Naive thymus-derived CD4-positive, alpha-beta T cell (primary cell): ENCODE data around the gene PDGFD. TPM values are rescaled to one million over a fixed set of nuclear protein-coding genes. Genes with fewer than 3 reads are reported as not detected.

Source experiments
- ATAC-seq: fragments of 150-1000 bp; cut with Tn5 transposase; 2 replicates; pipeline ENCODE4 v1.10.0; 2021; ENCODE audit warnings: mild to moderate bottlenecking, moderate library complexity
- CTCF ChIA-PET: fragments of 350-600 bp; sonication (Branson Sonifier 250); formaldehyde crosslinking; loops from one replicate; lab custom pipeline; 2021; ENCODE audit warnings: antibody characterized with exemption; lab: Charles Lee
- POLR2A ChIA-PET: fragments of 350-600 bp; sonication (Branson Sonifier 250); formaldehyde crosslinking; loops from one replicate; lab custom pipeline; 2021; ENCODE audit warnings: antibody characterized with exemption, inconsistent platforms; lab: Charles Lee
- DNase-seq, 9 donors: peaks; one replicate each; pipeline versions ENCODE4 v3.0.0 to v3.0.0-alpha.2; 2020 to 2022; ENCODE audit warnings: mixed read lengths in 1 of 9
- H3K27ac ChIP-seq: one replicate; pipeline ENCODE4 v1.7.0; 2013; ENCODE audit warnings: mild to moderate bottlenecking, low read depth, low read length, moderate library complexity
- H3K27me3 ChIP-seq, 2 donors: one replicate each; pipeline ENCODE4 v1.7.0; 2013; ENCODE audit warnings: low read length in 2 of 2, mild to moderate bottlenecking in 2 of 2, moderate library complexity in 2 of 2; ENCODE audit not compliant: control insufficient read depth in 2 of 2, insufficient read depth in 2 of 2
- H3K36me3 ChIP-seq, 3 experiments: 1 replicate in 2 of 3; 2 replicates in 1 of 3; pipeline ENCODE4 v1.7.0; 2013; ENCODE audit warnings: low read length in 3 of 3, mild to moderate bottlenecking in 3 of 3, moderate library complexity in 1 of 3; ENCODE audit not compliant: insufficient read depth in 3 of 3, control insufficient read depth in 2 of 3
- H3K4me1 ChIP-seq, 2 donors: one replicate each; pipeline ENCODE4 v1.7.0; 2013; ENCODE audit warnings: low read length in 2 of 2, mild to moderate bottlenecking in 2 of 2, moderate library complexity in 1 of 2; ENCODE audit not compliant: control insufficient read depth in 2 of 2, insufficient read depth in 2 of 2
- H3K4me3 ChIP-seq: 2 replicates; pipeline ENCODE4 v1.7.0; 2013; ENCODE audit warnings: mild to moderate bottlenecking, low read length
- H3K9me3 ChIP-seq, 3 experiments: 1 replicate in 2 of 3; 2 replicates in 1 of 3; pipeline ENCODE4 v1.7.0; 2013; ENCODE audit warnings: low read length in 3 of 3; ENCODE audit not compliant: control insufficient read depth in 2 of 3
- H3K27ac Mint-ChIP-seq, 9 donors: one replicate each; pipeline ENCODE4 v1.8.0; 2020 to 2022; ENCODE audit warnings: mixed read lengths in 9 of 9, mild to moderate bottlenecking in 8 of 9, moderate library complexity in 5 of 9, inconsistent platforms in 2 of 9
- H3K27me3 Mint-ChIP-seq, 5 donors: one replicate each; pipeline ENCODE4 v1.8.0; 2021 to 2022; ENCODE audit warnings: mixed read lengths in 5 of 5, mild to moderate bottlenecking in 1 of 5
- H3K36me3 Mint-ChIP-seq, 5 donors: one replicate each; pipeline ENCODE4 v1.8.0; 2020 to 2022; ENCODE audit warnings: mixed read lengths in 5 of 5, mild to moderate bottlenecking in 3 of 5, inconsistent platforms in 1 of 5
- H3K4me1 Mint-ChIP-seq, 7 donors: one replicate each; pipeline ENCODE4 v1.8.0; 2020 to 2022; ENCODE audit warnings: mixed read lengths in 7 of 7, mild to moderate bottlenecking in 3 of 7, inconsistent platforms in 1 of 7
- H3K4me3 Mint-ChIP-seq, 10 donors: one replicate each; pipeline ENCODE4 v1.8.0; 2020 to 2022; ENCODE audit warnings: mild to moderate bottlenecking in 10 of 10, mixed read lengths in 10 of 10, moderate library complexity in 6 of 10, inconsistent platforms in 2 of 10
- H3K9me3 Mint-ChIP-seq, 11 donors: one replicate each; pipeline ENCODE4 v1.8.0; 2020 to 2022; ENCODE audit warnings: mixed read lengths in 11 of 11, mild to moderate bottlenecking in 4 of 11, inconsistent platforms in 1 of 11, moderate library complexity in 1 of 11
- intact Hi-C, 2 donors: fragments of 100-400 bp; cut with micrococcal nuclease; formaldehyde crosslinking; loops; one replicate each; pipeline ENCODE4 v1.15.1; 2023
- polyA plus RNA-seq, 2 donors: library from polyadenylated mRNA; unstranded; fragments of 300-500 nt; fragmentation: Illumina TruSeq; gene quantifications; one replicate each; pipeline ENCODE4 v1.2.3, GENCODE V29; 2021
- total RNA-seq, 6 experiments: library from RNA in 5 of 6; stranded (reverse) in 5 of 6; gene quantifications; 1 replicate in 5 of 6; 2 replicates in 1 of 6; pipeline ENCODE4 v1.2.3 and lab custom pipeline; 2021 to 2026

The PDGFD gene
- 1 to 10 TPM in 1 of 5 experiments, under 1 TPM in 1, not detected in 3; 0.40 to 3.6 TPM for total RNA-seq
- under 1 TPM; 0.05 to 0.12 TPM for polyA plus RNA-seq
- not detected for total RNA-seq (lab: John Stamatoyannopoulos, UW)

DNA sequence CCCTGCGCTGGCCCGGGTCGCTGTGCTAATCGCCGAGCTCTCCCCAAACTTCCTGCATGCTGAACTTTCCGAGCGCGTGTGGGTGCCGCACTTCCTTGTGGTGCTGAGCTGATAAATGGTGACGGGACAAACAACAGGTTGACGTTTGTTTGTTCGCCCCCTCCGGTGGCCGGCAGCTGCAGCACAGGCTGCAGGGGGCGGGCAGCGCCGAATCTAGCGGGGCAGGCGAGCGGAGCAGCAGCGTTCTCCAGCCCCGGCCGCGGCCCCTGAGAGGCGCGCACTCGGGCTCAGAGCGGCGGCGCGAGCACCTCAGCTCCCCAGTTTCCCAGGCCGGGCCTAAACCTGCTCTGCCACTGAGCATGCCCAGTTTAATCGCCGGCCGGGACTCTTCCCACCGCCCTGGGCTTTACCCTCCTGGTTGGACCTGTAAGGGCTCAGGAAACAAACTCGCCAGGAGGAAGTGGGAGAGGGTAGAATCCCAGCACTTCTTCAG, at the start of gene PDGFD:
Gene PDGFD, minus strand, starts transcription at position 120 of the 493 bp plus-strand sequence.
- no peaks in the 10 kb centered on the region for H3K27me3 ChIP-seq
- Mint-ChIP-seq H3K4me1 (peaks cover 0 to 13% (median 5%) of the 10 kb centered on the region in 7 donors), H3K36me3 (no peaks in the 10 kb centered on the region), H3K27me3 (peaks cover 18 to 40% (median 34%) of the 10 kb centered on the region in 5 donors), H3K4me3 (peak within 1 kb of the TSS in 6 of 10 donors; percentile 16 to 84 (median 40)), H3K27ac (peak within 1 kb of the TSS in 1 of 9 donors; percentile 56), H3K9me3 (peaks cover 0 to 5% (median 0%) of the 10 kb centered on the region in 11 donors)
- no peak within 1 kb of the TSS for H3K4me3 ChIP-seq
- H3K4me1 ChIP-seq = no peaks in the 10 kb centered on the region
- ChIA-PET CTCF (no interaction called here), POLR2A (no interaction called here)
- H3K9me3 ChIP-seq = no peaks in the 10 kb centered on the region
- peak in 3 of 9 donors; percentile 2 to 22 (median 17) for DNase-seq
- H3K27ac ChIP-seq = no peak within 1 kb of the TSS
- no peaks in the 10 kb centered on the region for H3K36me3 ChIP-seq
- intact Hi-C loops = no loop called here
- ATAC-seq = peak; percentile 88

- H3K9me3 Mint-ChIP-seq = peaks cover 0 to 10% (median 2%) of the 10 kb centered on the region in 11 donors
- H3K4me3 Mint-ChIP-seq = no peak overlapping the region
- ATAC-seq (no peak), DNase-seq (no peak)
- H3K27ac Mint-ChIP-seq = no peak overlapping the region
- Histone ChIP-seq H3K4me3 (no peak overlapping the region), H3K4me1 (no peaks in the 10 kb centered on the region), H3K36me3 (no peaks in the 10 kb centered on the region), H3K9me3 (no peaks in the 10 kb centered on the region), H3K27ac (no peak overlapping the region), H3K27me3 (no peaks in the 10 kb centered on the region)
- POLR2A ChIA-PET = no interaction called here
- no peaks in the 10 kb centered on the region for H3K4me1 Mint-ChIP-seq
- intact Hi-C loops = no loop called here
- H3K27me3 Mint-ChIP-seq = no peaks in the 10 kb centered on the region
- H3K36me3 Mint-ChIP-seq = no peaks in the 10 kb centered on the region
- CTCF ChIA-PET = no interaction called here
Measured at GRCh38 chr11:104206936-104207335, 43.0 kb upstream of the PDGFD start.

DNA sequence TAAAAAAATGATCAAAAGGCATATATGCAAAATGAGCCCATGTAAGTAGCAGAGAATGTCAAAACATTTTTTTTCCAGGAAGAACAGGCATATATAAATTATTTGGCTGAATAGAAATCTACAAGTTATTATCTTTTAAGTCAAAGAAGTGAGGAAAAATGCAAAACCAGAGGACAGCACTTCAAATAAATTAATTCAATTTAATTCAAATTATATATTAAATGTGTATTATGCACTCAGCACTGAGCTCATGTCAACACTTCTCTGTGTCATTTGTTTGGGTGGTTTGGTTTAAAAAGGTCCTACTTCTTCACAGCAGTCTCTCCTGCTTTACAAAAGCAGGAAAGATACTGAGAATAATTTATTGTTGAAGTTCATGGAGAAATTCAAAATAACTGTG, 41.9 kb upstream of the PDGFD start:
- intact Hi-C loops = no loop called here
- H3K27me3 ChIP-seq = no peaks in the 10 kb centered on the region
- Mint-ChIP-seq H3K36me3 (no peaks in the 10 kb centered on the region), H3K9me3 (peaks cover 0 to 6% (median 0%) of the 10 kb centered on the region in 11 donors), H3K4me3 (no peak overlapping the region), H3K27ac (no peak overlapping the region), H3K27me3 (no peaks in the 10 kb centered on the region), H3K4me1 (no peaks in the 10 kb centered on the region)
- H3K36me3 ChIP-seq = no peaks in the 10 kb centered on the region
- ChIA-PET CTCF (no interaction called here), POLR2A (no interaction called here)
- no peaks in the 10 kb centered on the region for H3K4me1 ChIP-seq
- H3K4me3 ChIP-seq = no peak overlapping the region
- no peaks in the 10 kb centered on the region for H3K9me3 ChIP-seq
- H3K27ac ChIP-seq = no peak overlapping the region
- no peak for DNase-seq
- ATAC-seq = no peak

GRCh38 chr11:104200688-104201087, 36.7 kb upstream of the PDGFD start:
- Histone ChIP-seq H3K27ac (no peak overlapping the region), H3K4me1 (no peaks in the 10 kb centered on the region), H3K9me3 (no peaks in the 10 kb centered on the region), H3K4me3 (no peak overlapping the region), H3K27me3 (no peaks in the 10 kb centered on the region), H3K36me3 (no peaks in the 10 kb centered on the region)
- intact Hi-C loops = no loop called here
- DNase-seq (no peak), ATAC-seq (no peak)
- H3K27me3 Mint-ChIP-seq = peaks cover 0 to 9% (median 0%) of the 10 kb centered on the region in 5 donors
- H3K4me3 Mint-ChIP-seq = no peak overlapping the region
- H3K36me3 Mint-ChIP-seq = no peaks in the 10 kb centered on the region
- ChIA-PET POLR2A (no interaction called here), CTCF (no interaction called here)
- peaks cover 0 to 1% (median 0%) of the 10 kb centered on the region in 11 donors for H3K9me3 Mint-ChIP-seq
- H3K4me1 Mint-ChIP-seq = no peaks in the 10 kb centered on the region
- H3K27ac Mint-ChIP-seq = no peak overlapping the region

DNA sequence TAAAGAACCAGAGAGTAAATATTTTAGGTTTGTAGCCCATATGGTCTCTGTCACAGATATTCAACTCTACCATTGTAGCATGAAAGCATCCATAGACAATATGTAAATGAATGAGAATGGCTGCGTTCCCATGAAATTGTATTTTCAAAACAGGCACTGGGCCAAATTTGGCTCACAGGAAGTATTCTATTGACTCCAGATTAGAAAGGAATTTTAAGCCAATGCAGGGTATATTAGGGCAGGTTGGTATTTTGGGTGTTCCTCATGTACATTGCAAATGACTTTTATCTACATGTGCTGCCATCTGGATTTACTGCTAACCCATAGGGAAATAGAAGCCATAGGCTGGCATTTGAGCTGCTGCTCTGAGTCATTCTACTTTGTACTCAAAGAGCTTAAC, 35.1 kb upstream of the PDGFD start:
- ATAC-seq (no peak), DNase-seq (no peak)
- H3K27ac Mint-ChIP-seq = no peak overlapping the region
- Histone ChIP-seq H3K27ac (no peak overlapping the region), H3K9me3 (no peaks in the 10 kb centered on the region), H3K4me1 (no peaks in the 10 kb centered on the region), H3K4me3 (no peak overlapping the region), H3K27me3 (no peaks in the 10 kb centered on the region), H3K36me3 (no peaks in the 10 kb centered on the region)
- ChIA-PET POLR2A (no interaction called here), CTCF (no interaction called here)
- H3K27me3 Mint-ChIP-seq = peaks cover 0 to 9% (median 0%) of the 10 kb centered on the region in 5 donors
- no peaks in the 10 kb centered on the region for H3K4me1 Mint-ChIP-seq
- H3K4me3 Mint-ChIP-seq = no peak overlapping the region
- peaks cover 0 to 1% (median 0%) of the 10 kb centered on the region in 11 donors for H3K9me3 Mint-ChIP-seq
- H3K36me3 Mint-ChIP-seq = no peaks in the 10 kb centered on the region
- intact Hi-C loops = no loop called here

DNA sequence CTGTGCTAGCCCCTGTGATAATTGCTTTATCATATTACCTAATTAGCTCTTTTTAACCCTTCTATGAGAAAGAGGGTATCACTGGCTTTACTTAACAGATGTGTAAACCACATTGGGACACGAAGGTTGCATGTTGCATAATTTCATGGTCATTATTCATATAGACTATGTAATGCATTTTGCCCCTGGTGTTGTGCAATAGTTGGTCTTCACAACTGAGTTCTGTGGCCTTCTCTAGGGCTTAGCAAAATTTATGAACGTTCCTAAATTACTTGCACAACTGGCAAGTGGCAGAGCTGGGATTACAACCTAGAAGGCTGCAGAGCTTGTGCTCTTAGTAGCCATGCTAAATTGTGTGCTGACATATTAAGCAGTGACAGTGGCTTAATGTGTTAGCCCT, 34.6 kb upstream of the PDGFD start:
- CTCF ChIA-PET = no interaction called here
- Histone ChIP-seq H3K4me3 (no peak overlapping the region), H3K9me3 (no peaks in the 10 kb centered on the region), H3K36me3 (no peaks in the 10 kb centered on the region), H3K27me3 (no peaks in the 10 kb centered on the region), H3K4me1 (no peaks in the 10 kb centered on the region), H3K27ac (no peak overlapping the region)
- Mint-ChIP-seq H3K4me3 (no peak overlapping the region), H3K9me3 (peaks cover 0 to 1% (median 0%) of the 10 kb centered on the region in 11 donors), H3K4me1 (no peaks in the 10 kb centered on the region), H3K27me3 (peaks cover 0 to 9% (median 0%) of the 10 kb centered on the region in 5 donors), H3K36me3 (no peaks in the 10 kb centered on the region), H3K27ac (no peak overlapping the region)
- POLR2A ChIA-PET = no interaction called here
- ATAC-seq (no peak), DNase-seq (no peak)
- intact Hi-C loops = no loop called here

DNA sequence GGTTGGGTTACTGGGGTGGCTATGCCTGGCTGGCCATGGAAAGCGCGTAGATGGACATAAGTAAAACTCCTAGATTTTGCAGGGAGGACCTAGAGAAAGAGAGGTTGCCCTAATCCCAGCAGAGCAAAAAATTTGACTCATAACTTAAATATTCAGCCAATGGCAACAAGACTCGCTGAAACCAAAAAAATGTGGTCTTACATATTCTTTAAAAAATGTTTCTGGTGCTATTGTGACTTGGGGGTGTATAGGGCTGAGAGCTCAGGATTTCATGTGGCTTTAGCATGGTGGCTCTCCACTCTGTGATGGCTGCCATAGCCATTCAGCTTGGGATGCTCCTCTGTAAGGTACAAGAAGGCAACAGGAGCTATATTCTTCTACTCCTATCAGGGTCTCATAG, 27.2 kb upstream of the PDGFD start:
- H3K9me3 ChIP-seq = no peaks in the 10 kb centered on the region
- ATAC-seq (no peak), DNase-seq (no peak)
- CTCF ChIA-PET = no interaction called here
- no peak overlapping the region for H3K4me3 Mint-ChIP-seq
- no peak overlapping the region for H3K27ac Mint-ChIP-seq
- H3K36me3 Mint-ChIP-seq = no peaks in the 10 kb centered on the region
- H3K27ac ChIP-seq = no peak overlapping the region
- H3K27me3 ChIP-seq = no peaks in the 10 kb centered on the region
- H3K4me1 ChIP-seq = no peaks in the 10 kb centered on the region
- intact Hi-C loops = no loop called here
- peaks cover 0 to 5% (median 0%) of the 10 kb centered on the region in 11 donors for H3K9me3 Mint-ChIP-seq
- H3K27me3 Mint-ChIP-seq = no peaks in the 10 kb centered on the region
- H3K36me3 ChIP-seq = no peaks in the 10 kb centered on the region
- H3K4me1 Mint-ChIP-seq = no peaks in the 10 kb centered on the region
- POLR2A ChIA-PET = no interaction called here
- H3K4me3 ChIP-seq = no peak overlapping the region
